GM19035 (cell line): ENCODE data around the gene ARPC1A.
A peak's percentile ranks its signal among the peaks of the same experiment; 100 is the strongest.
"Not testable (repeated sequence)": the region's sequence is repeated elsewhere in the genome, so short reads cannot be mapped to it uniquely, and the experiment has no call there.

ENCODE experiments used
- ATAC-seq: cut with Tn5 transposase; IDR thresholded peaks from one replicate; pipeline ENCODE4 v1.9.1; 2021; ENCODE audit not compliant: unreplicated experiment

Gene ARPC1A

DNA sequence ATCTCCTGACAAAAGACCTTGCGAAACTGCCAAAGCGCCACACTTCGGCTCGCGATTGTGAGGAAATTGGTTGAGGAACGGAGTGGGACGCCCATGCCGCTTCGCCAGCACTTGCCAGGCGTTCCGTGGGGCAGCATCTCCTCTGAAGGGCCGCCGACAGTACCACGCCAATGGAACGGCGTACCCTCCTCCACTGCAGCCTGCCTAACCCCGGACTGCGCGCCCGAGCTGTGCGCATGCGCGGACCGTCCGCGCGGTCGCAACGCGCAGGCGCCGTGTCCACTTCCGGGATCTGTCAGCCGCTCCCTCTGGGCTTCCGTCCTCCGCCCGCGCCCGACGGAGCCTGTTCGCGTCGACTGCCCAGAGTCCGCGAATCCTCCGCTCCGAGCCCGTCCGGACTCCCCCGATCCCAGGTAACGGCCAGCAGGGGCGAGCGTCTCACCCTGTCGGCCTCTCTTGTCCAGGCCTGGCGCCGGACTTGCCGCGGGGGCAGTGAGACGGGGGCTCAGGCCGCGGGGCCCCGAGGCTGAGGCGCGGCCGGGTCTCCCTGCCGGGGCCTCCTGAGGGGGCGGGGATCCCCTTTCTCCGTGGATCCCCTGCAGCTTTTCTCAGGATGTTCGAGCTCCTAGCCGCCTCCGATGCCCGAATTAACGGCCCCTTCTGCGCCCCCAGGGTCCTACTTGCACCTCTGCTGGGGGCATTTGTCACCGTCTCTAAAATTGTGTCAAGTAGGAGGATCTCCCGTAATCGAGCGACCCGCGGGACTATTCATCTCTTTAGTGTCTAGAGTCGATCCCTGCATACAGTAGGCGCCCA lies at the start of gene ARPC1A:
Gene ARPC1A, plus strand, starts transcription at position 307 of the 816 bp plus-strand sequence. CDS start 7,456 bp downstream, outside the sequence.
- peak; percentile 86 for ATAC-seq

DNA sequence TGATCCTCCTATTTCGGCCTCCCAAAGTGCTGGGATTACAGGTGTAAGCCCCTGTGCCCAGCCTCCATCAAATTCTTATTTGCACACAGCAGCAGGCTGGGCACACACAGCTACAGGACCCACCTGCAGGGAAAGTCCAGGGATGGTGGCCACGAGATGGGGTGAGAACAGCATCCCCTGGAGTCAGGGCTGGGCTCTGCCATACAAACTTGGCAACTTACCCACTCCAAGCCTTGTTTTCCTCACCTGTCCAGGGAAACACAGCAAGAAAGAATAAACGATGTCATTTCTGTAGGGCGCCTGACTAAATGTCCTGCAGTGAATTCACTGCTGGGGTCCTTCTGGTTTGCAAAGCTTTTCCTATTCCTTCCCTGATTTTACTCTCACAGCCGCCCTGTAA lies 47.5 kb upstream of the ARPC1A start:
- no peak for ATAC-seq

- not testable (repeated sequence) for ATAC-seq
Observed at GRCh38 chr7:99284165-99284564, 41.5 kb upstream of the ARPC1A start.

DNA sequence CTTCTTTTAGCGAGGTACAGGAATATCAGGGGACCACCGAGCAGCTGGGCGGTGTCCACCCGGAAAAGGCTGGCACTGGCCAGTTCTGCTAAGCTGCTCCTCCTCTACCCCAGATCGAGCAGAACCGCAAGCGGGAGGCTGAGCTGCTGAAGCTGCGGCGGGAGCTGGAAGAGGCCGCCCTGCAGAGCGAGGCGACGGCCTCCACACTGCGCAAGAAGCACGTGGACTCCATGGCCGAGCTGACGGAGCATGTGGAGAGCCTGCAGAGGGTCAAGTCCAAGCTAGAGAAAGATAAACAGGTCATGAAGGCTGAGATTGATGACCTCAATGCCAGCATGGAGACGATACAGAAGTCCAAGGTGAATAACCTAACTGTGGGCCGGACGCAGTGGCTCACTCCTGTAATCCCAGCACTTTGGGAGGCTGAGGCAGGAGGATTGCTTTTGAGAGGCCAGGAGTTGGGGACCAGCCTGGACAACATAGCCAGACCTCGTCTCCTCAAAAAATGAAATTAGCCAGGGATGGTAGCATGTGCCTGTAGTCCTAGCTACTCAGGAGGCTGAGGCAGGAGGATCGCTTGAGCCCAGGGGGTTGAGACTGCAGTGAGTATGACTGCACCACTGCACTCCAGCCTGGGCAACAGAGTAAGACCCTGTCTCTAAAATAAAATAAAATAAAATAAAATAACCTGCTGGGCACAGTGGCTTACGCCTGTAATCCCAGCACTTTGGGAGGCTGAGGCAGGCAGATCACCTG lies 37.7 kb upstream of the ARPC1A start:
- no peak for ATAC-seq

- no peak for ATAC-seq
Observed at GRCh38 chr7:99289185-99289584, 36.5 kb upstream of the ARPC1A start.

GRCh38 chr7:99290148-99290547 lies 35.5 kb upstream of the ARPC1A start:
- ATAC-seq = not testable (repeated sequence)

- ATAC-seq = no peak
Observed at GRCh38 chr7:99290980-99291607, 34.6 kb upstream of the ARPC1A start.

- ATAC-seq = no peak
Observed at GRCh38 chr7:99292127-99292526, 33.6 kb upstream of the ARPC1A start.

GRCh38 chr7:99293167-99293566 lies 32.5 kb upstream of the ARPC1A start:
- no peak for ATAC-seq

- no peak for ATAC-seq
Observed at GRCh38 chr7:99293650-99294049, 32.0 kb upstream of the ARPC1A start.

- no peak for ATAC-seq
Observed at GRCh38 chr7:99296471-99296870, 29.2 kb upstream of the ARPC1A start.

GRCh38 chr7:99301496-99301895 lies 24.2 kb upstream of the ARPC1A start:
- no peak for ATAC-seq

DNA sequence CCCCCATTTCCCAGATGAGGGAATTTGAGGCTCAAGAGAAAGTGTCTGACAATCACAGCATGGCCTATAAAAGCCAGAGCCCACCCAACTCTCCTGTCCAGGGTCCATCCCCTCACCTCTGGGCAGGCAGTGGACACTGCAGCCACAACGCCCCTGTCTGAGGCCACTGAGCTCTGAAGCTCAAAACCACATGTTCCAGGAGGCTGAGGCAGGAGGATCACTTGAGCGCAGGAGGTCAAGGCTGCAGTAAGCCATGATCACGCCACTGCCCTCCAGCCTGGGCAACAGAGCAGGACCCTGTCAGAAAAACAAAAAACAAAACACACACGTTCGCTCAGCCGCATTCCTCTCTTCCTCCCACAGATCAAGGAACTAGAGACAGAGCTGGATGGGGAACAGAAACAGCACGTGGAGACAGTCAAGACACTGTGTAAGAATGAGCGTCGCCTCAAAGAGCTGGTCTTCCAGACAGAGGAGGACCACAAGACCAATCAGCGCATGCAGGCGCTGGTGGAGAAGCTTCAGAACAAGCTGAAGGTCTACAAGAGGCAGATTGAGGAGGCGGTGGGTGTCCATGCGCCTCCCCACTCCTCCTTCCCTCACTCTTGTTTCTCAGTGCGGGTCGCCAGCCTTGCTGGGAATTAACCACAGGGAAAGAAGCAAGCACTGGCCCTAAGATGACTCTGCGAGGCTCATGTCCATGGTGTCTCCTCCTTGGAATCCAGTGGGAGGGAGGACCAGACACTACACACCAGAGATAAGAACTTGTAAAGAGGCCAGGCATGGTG lies 20.0 kb upstream of the ARPC1A start:
- ATAC-seq = no peak

DNA sequence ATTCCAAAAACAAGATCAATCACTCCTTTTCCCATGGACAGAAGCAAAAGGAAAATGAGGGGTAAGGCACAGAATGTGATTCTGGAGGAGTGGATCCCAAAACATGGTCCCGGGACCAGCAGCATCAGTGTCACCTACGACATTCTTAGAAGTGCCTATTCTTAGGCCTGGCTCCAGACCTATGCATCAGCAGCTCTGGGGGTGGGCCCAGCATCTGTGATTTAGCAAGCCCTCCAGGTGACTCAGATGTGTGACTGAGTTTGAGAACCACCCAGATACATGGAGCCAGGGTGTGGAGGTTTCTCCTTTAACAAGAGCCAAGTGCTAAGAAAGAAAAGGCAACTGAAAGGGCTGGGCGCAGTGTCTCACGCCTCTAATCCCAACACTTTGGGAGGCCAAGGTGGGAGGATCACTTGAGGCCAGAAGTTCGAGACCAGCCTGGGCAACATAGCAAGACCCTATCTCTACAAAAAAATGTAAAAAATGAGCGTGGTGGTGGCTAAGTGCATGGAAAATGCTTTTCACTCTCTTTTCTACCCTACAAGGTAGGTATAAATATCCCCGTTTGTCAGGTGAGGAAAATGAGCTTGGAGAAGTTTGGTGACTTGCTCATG lies 17.1 kb upstream of the ARPC1A start:
- no peak for ATAC-seq

- ATAC-seq = no peak
Observed at GRCh38 chr7:99309111-99309510, 16.6 kb upstream of the ARPC1A start.

DNA sequence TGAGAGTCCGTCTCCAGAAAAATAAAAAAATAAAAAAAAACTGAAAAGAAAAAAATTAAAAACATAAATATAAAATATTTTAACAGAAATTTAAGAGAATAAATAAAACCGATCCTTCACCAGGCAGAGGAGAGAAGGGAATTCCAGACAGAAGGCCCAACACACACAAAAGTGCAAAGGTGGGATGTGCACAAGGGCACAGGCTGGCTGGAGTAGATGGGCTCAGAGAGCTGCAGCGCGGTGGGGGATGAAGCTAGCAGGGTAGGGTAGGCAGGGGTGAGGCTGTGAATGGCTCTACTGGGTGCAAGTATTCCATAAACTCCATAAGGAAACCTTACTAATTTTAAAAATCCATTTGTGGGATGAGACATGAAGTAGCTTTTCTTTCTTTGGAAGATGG lies 15.7 kb upstream of the ARPC1A start:
- ATAC-seq = no peak

DNA sequence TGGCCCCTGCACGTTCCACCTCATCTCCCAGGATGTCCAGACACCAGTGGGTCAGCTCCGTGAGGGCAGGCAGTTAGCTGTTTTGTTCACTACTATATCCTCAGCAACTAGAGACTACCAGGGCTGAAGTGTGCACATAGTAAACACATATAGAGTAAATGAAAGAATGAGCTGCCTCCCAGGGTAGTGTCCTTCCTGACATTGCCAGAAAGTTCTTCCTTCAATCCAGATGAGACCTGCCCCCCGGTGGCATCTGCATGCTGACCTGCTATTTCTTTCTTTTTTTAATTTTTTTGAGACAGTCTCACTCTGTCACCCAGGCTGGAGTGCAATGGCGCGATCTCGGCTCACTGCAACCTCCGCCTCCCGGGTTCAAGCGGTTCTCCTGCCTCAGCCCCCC lies 14.0 kb upstream of the ARPC1A start:
- no peak for ATAC-seq

DNA sequence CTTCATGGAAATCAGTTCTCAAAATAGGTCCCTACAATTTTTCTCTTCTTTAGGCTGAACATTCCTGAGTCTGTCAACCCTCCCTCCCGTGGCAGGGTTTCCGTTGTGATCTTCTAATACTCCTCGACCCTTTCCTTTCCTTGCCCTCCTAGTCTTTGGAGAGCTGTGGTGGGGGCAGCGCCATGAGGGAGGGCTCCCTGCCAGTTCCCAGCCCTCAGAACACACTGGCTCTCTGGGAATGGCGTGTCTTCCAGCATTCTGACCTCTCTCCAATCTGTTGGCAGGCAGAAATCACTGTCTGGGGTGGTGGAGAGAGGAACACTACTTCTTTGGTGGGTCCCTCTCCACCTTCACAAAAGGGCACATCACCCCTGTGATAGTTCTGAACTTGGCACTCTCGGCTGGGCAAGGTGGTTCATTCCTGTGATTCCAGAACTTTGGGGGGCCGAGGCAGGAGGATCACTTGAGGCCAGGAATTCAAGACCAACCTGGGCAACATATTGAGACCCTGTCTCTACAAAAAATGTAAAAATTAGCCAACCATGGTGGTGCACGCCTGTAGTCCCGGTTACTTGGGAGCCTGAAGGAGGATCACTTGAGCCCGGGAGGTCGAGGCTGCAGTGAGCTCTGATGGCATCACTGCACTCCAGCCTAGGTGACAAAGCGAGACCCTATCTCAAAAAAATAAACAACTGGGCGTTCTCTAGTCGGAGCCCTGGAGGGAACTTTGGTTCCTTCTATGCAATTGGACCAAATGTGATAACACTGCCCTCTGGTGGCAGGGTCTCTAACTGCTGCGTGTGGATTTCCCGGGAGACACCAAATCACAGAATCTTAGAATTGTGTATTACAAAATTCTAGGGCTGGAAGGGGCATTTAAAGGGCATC lies 13.1 kb upstream of the ARPC1A start:
- no peak for ATAC-seq

DNA sequence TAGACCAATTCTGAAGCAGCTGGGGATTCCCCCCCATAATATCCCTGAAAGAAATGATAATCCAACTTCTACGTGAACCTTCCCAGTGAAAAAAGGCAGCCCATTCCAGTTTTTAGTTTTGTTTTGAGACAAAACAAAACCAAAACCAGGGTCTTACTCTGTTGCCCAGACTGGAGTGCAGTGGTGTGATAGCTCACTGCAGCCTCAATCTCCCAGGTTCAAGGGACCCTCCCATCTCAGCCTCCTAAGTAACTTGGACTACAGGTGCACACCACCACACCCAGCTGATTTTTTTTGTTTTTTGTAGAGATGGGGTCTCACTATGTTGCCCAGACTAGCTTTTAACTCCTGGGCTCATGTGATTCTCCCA lies 12.5 kb upstream of the ARPC1A start:
- no peak for ATAC-seq

DNA sequence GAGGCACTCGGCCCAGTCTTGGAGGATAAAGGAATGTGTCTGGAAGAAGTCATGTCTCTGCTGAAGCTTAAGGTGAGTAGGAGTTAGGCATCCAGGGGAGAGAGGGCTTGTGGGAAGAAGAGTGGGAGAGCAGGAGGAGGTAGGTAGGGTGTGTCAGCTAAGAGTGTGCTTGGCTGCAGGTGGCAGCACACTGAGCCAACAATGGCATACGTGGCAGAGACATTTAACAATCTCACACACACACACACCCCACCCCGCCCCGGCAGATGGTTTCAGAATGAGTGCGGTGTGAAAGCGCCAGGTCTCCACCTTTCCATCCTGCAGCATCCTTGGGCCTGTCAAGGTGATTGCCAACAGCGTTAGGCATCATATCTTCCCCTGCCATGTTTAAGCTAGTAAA lies 11.2 kb upstream of the ARPC1A start:
- ATAC-seq = no peak
